Neural cell (in vitro differentiated cells): ENCODE measurements around the gene KCTD10. TPM values are rescaled to one million over a fixed set of nuclear protein-coding genes. Genes with fewer than 3 reads are reported as not detected.

Experiments used
- H2AFZ ChIP-seq: fragments of 200-600, 300-800 bp; sonication (generic), shearing (Covaris generic); 2 replicates; pipeline ENCODE4 v1.6.0; 2014; ENCODE audit warnings: low read depth, mild to moderate bottlenecking, antibody characterized with exemption, low read length, moderate library complexity
- H3F3A ChIP-seq: fragments of 200-600 bp; shearing (Covaris generic); 2 replicates; pipeline ENCODE4 v1.6.1; 2016; ENCODE audit warnings: mild to moderate bottlenecking, moderate library complexity, mixed read lengths, antibody characterized with exemption, low read length; ENCODE audit not compliant: insufficient read depth, poor library complexity, severe bottlenecking
- H3K27ac ChIP-seq: fragments of 200-600, 300-800 bp; sonication (generic), shearing (Covaris generic); 2 replicates; pipeline ENCODE4 v1.5.1; 2014; ENCODE audit warnings: mild to moderate bottlenecking, low read length, moderate library complexity
- H3K27me3 ChIP-seq: fragments of 300-800, 200-600 bp; sonication (generic), shearing (Covaris generic); 2 replicates; pipeline ENCODE4 v1.6.0; 2014; ENCODE audit warnings: mild to moderate bottlenecking, low read depth, low read length, moderate library complexity; ENCODE audit not compliant: insufficient read depth
- H3K36me3 ChIP-seq: fragments of 300-800, 200-600 bp; sonication (generic), shearing (Covaris generic); 2 replicates; pipeline ENCODE4 v1.5.1; 2014; ENCODE audit warnings: mild to moderate bottlenecking, antibody characterized with exemption, low read length, moderate library complexity; ENCODE audit not compliant: insufficient read depth
- H3K4me2 ChIP-seq: fragments of 300-800, 200-600 bp; sonication (generic), shearing (Covaris generic); 2 replicates; pipeline ENCODE4 v1.6.0; 2014; ENCODE audit warnings: mild to moderate bottlenecking, low read length
- H3K4me3 ChIP-seq: fragments of 300-800, 200-600 bp; sonication (generic), shearing (Covaris generic); 2 replicates; pipeline ENCODE4 v1.5.1; 2014; ENCODE audit warnings: mild to moderate bottlenecking, low read length, moderate library complexity
- H3K79me2 ChIP-seq: fragments of 200-600 bp; shearing (Covaris generic); replicated peaks from 2 replicates; pipeline ENCODE4 v1.6.0; 2014; ENCODE audit warnings: mild to moderate bottlenecking, low read length, moderate library complexity; ENCODE audit not compliant: insufficient read depth
- H3K9ac ChIP-seq: fragments of 300-800, 200-600 bp; sonication (generic), shearing (Covaris generic); 2 replicates; pipeline ENCODE4 v1.6.1; 2016; ENCODE audit warnings: mild to moderate bottlenecking, low read length, mixed read lengths
- H3K9me2 ChIP-seq: fragments of 200-600 bp; shearing (Covaris generic); 2 replicates; pipeline ENCODE4 v1.6.1; 2016; ENCODE audit warnings: mild to moderate bottlenecking, low read length, mixed read lengths; ENCODE audit not compliant: insufficient read depth
- H3K9me3 ChIP-seq: fragments of 200-600, 300-800 bp; sonication (generic), shearing (Covaris generic); 2 replicates; pipeline ENCODE4 v1.6.1; 2016; ENCODE audit warnings: mild to moderate bottlenecking, mixed run types, low read length, moderate library complexity, mixed read lengths
- H4K20me1 ChIP-seq: fragments of 200-600 bp; shearing (Covaris generic); 2 replicates; pipeline ENCODE4 v1.6.1; 2016; ENCODE audit warnings: mild to moderate bottlenecking, mixed run types; ENCODE audit not compliant: insufficient read depth
- EP300 ChIP-seq: fragments of 450-650 bp; conservative IDR thresholded peaks from 2 replicates; pipeline ENCODE4 v1.6.1; 2014; ENCODE audit warnings: antibody characterized with exemption, mild to moderate bottlenecking, moderate library complexity; ENCODE audit not compliant: poor library complexity, severe bottlenecking
- EZH2 ChIP-seq: fragments of 200-600, 300-800 bp; shearing (Covaris generic), sonication (generic); IDR thresholded peaks from 2 replicates; pipeline ENCODE4 v1.6.1; 2014; ENCODE audit warnings: antibody characterized with exemption, low read length, borderline replicate concordance, mild to moderate bottlenecking; ENCODE audit not compliant: insufficient read depth, poor library complexity, severe bottlenecking
- MXI1 ChIP-seq: fragments of 450-650 bp; conservative IDR thresholded peaks from 2 replicates; pipeline ENCODE4 v1.6.1; 2014; ENCODE audit warnings: antibody characterized with exemption, mild to moderate bottlenecking; ENCODE audit not compliant: poor library complexity, severe bottlenecking
- POLR2AphosphoS5 ChIP-seq: IDR thresholded peaks from 2 replicates; pipeline ENCODE4 v1.6.1; 2012
- RAD21 ChIP-seq: fragments of 450-650 bp; conservative IDR thresholded peaks from 2 replicates; pipeline ENCODE4 v1.6.1; 2014; ENCODE audit warnings: antibody characterized with exemption, mild to moderate bottlenecking, moderate library complexity
- SMC3 ChIP-seq: fragments of 450-650 bp; conservative IDR thresholded peaks from 2 replicates; pipeline ENCODE4 v1.6.1; 2014; ENCODE audit warnings: antibody characterized with exemption, mild to moderate bottlenecking, moderate library complexity; ENCODE audit not compliant: poor library complexity
- TAF1 ChIP-seq: IDR thresholded peaks from 2 replicates; pipeline ENCODE4 v1.6.1; 2012; ENCODE audit warnings: low read depth
- polyA plus RNA-seq: library from polyadenylated mRNA; depleted of rRNA; stranded (reverse); fragments of >200 nt; gene quantifications from 2 replicates; pipeline ENCODE4 v1.2.3, GENCODE V29; 2014
- TF ChIP-seq, protein P1 (sequence below): IDR thresholded peaks from 2 replicates; pipeline ENCODE4 v1.6.1; 2012; ENCODE audit warnings: borderline replicate concordance
- TF ChIP-seq, protein P2 (sequence below): fragments of 450-650 bp; IDR thresholded peaks from 2 replicates; pipeline ENCODE4 v1.5.1; 2014; ENCODE audit warnings: antibody characterized with exemption, mild to moderate bottlenecking, moderate library complexity; ENCODE audit not compliant: poor library complexity, severe bottlenecking

KCTD10 gene
- polyA plus RNA-seq, 1 donor from 2014 or later, result 69.4 TPM

DNA sequence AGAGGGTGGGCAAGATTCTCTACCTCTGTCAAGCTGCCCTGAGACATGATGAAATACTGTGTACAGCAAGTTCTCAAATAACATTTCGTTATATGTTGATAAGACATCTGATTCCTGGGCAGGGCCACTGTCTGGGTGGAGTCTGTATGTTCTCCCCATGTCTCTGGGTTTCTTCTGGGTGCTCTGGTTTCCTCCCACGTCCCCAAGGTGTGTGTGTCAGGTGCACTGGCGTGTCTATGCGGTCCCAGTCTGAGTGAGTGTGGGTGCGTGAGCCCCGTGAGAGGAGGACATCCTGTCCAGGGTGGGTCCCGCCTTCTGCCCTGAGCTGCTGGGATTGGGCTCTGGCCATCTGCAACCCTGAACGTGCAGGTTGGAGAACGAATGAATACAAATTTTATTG lies 29.6 kb downstream of the KCTD10 start:
- no peaks in the 10 kb centered on the region for H3K36me3 ChIP-seq
- no peaks in the 10 kb centered on the region for H4K20me1 ChIP-seq
- no peak overlapping the region for H3K27ac ChIP-seq
- no peaks in the 10 kb centered on the region for H3K9me3 ChIP-seq
- H3F3A ChIP-seq, result no peaks in the 10 kb centered on the region
- H3K4me3 ChIP-seq, result no peak overlapping the region
- H2AFZ ChIP-seq, result no peak overlapping the region
- no peak overlapping the region for H3K4me2 ChIP-seq
- TF ChIP-seq TAF1, result no peak
- TF ChIP-seq MXI1, result no peak
- TF ChIP-seq RAD21, result no peak
- TF ChIP-seq EP300, result no peak
- TF ChIP-seq, protein P1, sequence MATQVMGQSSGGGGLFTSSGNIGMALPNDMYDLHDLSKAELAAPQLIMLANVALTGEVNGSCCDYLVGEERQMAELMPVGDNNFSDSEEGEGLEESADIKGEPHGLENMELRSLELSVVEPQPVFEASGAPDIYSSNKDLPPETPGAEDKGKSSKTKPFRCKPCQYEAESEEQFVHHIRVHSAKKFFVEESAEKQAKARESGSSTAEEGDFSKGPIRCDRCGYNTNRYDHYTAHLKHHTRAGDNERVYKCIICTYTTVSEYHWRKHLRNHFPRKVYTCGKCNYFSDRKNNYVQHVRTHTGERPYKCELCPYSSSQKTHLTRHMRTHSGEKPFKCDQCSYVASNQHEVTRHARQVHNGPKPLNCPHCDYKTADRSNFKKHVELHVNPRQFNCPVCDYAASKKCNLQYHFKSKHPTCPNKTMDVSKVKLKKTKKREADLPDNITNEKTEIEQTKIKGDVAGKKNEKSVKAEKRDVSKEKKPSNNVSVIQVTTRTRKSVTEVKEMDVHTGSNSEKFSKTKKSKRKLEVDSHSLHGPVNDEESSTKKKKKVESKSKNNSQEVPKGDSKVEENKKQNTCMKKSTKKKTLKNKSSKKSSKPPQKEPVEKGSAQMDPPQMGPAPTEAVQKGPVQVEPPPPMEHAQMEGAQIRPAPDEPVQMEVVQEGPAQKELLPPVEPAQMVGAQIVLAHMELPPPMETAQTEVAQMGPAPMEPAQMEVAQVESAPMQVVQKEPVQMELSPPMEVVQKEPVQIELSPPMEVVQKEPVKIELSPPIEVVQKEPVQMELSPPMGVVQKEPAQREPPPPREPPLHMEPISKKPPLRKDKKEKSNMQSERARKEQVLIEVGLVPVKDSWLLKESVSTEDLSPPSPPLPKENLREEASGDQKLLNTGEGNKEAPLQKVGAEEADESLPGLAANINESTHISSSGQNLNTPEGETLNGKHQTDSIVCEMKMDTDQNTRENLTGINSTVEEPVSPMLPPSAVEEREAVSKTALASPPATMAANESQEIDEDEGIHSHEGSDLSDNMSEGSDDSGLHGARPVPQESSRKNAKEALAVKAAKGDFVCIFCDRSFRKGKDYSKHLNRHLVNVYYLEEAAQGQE, result no peak
- TF ChIP-seq, protein P2, sequence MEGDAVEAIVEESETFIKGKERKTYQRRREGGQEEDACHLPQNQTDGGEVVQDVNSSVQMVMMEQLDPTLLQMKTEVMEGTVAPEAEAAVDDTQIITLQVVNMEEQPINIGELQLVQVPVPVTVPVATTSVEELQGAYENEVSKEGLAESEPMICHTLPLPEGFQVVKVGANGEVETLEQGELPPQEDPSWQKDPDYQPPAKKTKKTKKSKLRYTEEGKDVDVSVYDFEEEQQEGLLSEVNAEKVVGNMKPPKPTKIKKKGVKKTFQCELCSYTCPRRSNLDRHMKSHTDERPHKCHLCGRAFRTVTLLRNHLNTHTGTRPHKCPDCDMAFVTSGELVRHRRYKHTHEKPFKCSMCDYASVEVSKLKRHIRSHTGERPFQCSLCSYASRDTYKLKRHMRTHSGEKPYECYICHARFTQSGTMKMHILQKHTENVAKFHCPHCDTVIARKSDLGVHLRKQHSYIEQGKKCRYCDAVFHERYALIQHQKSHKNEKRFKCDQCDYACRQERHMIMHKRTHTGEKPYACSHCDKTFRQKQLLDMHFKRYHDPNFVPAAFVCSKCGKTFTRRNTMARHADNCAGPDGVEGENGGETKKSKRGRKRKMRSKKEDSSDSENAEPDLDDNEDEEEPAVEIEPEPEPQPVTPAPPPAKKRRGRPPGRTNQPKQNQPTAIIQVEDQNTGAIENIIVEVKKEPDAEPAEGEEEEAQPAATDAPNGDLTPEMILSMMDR, result no peak
- TF ChIP-seq POLR2AphosphoS5, result no peak
- TF ChIP-seq SMC3, result no peak
- no peak for TF ChIP-seq EZH2
- no peaks in the 10 kb centered on the region for H3K27me3 ChIP-seq
- no peaks in the 10 kb centered on the region for H3K79me2 ChIP-seq
- no peaks in the 10 kb centered on the region for H3K9me2 ChIP-seq
- H3K9ac ChIP-seq, result no peak overlapping the region

DNA sequence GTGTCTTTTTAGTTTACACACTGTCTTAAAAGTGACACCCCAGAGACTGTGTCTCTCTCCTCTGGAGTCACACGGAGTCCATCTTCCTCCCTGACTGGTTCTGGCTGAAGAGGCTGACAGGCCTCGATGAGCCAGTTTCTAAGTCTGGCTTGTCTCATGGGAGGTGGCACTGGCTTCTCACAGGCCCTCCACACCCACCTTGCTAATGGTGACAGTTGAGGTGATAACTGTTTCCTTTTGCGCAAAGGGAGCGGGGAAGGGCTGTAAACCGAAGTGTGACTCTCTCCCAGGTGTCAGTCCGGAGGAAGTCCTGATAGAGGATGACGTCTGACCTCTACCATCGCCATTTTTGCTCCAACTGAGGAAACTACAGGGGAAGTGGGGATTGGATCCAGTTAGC lies 30.2 kb downstream of the KCTD10 start:
- Histone ChIP-seq H3K9me2 (no peaks in the 10 kb centered on the region), H3K9me3 (no peaks in the 10 kb centered on the region), H3K79me2 (no peaks in the 10 kb centered on the region), H3K36me3 (no peaks in the 10 kb centered on the region), H4K20me1 (no peaks in the 10 kb centered on the region), H3K27ac (no peak overlapping the region), H2AFZ (no peak overlapping the region), H3K4me2 (no peak overlapping the region), H3K27me3 (no peaks in the 10 kb centered on the region), H3K4me3 (no peak overlapping the region), H3F3A (no peaks in the 10 kb centered on the region), H3K9ac (no peak overlapping the region)
- TF ChIP-seq SMC3, result no peak
- TF ChIP-seq, protein P2, result no peak
